ENCODE measurements around the gene FETUB.
"Not testable (repeated sequence)": the region's sequence is repeated elsewhere in the genome, so short reads cannot be mapped to it uniquely, and the experiment has no call there.

- TF ChIP-seq CTCF, EZH2 (IDR thresholded peaks at IDR 0.05): not testable (repeated sequence)
These were observed 50.1 kb downstream of the FETUB start for GRCh38 chr3:186690304-186690703.

All from neural progenitor cell (in vitro differentiated cells).